Astrocyte (in vitro differentiated cells and primary cell): ENCODE measurements around the gene SAV1.

Source experiments
- EZH2 ChIP-seq: IDR thresholded peaks from 2 replicates; pipeline ENCODE4 v1.6.1; 2012; ENCODE audit warnings: mild to moderate bottlenecking, low read length, inconsistent platforms; ENCODE audit not compliant: insufficient read depth
- TF ChIP-seq, protein P1 (sequence below): IDR thresholded peaks from 2 replicates; pipeline ENCODE4 v1.5.1; 2011; ENCODE audit warnings: low read depth, mild to moderate bottlenecking, inconsistent platforms, low read length, moderate library complexity; ENCODE audit not compliant: insufficient read depth

DNA sequence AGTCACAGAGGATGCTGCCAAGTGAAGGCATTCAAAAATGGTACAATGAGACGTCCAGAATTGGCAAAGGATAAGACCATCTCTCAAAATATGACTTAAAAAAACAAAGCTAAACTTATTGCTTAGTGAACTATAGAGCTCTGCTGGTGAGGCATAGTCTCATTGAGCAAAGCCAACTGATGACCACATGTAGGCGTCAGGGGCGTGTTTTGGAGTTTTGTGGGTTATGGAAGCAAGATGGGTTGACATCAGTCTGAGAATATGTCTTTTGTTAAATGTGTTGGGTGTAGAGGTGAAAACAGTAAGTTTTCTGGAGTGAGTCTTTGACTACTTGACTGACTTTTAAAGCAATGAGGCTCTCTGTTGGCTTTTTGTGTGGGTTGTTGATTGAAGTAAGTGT lies 60.9 kb downstream of the SAV1 start:
- TF ChIP-seq, protein P1, sequence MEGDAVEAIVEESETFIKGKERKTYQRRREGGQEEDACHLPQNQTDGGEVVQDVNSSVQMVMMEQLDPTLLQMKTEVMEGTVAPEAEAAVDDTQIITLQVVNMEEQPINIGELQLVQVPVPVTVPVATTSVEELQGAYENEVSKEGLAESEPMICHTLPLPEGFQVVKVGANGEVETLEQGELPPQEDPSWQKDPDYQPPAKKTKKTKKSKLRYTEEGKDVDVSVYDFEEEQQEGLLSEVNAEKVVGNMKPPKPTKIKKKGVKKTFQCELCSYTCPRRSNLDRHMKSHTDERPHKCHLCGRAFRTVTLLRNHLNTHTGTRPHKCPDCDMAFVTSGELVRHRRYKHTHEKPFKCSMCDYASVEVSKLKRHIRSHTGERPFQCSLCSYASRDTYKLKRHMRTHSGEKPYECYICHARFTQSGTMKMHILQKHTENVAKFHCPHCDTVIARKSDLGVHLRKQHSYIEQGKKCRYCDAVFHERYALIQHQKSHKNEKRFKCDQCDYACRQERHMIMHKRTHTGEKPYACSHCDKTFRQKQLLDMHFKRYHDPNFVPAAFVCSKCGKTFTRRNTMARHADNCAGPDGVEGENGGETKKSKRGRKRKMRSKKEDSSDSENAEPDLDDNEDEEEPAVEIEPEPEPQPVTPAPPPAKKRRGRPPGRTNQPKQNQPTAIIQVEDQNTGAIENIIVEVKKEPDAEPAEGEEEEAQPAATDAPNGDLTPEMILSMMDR, result no peak
- TF ChIP-seq EZH2, result no peak
